ENCODE data around the gene SNAP47. TPM values are rescaled to one million over a fixed set of nuclear protein-coding genes. Genes with fewer than 3 reads are reported as not detected.

The SNAP47 gene
- polyA plus RNA-seq, 1 donor (not counting 4 experiments of a cell fraction or from before 2014, with no cell fraction given): 24.8 TPM

DNA sequence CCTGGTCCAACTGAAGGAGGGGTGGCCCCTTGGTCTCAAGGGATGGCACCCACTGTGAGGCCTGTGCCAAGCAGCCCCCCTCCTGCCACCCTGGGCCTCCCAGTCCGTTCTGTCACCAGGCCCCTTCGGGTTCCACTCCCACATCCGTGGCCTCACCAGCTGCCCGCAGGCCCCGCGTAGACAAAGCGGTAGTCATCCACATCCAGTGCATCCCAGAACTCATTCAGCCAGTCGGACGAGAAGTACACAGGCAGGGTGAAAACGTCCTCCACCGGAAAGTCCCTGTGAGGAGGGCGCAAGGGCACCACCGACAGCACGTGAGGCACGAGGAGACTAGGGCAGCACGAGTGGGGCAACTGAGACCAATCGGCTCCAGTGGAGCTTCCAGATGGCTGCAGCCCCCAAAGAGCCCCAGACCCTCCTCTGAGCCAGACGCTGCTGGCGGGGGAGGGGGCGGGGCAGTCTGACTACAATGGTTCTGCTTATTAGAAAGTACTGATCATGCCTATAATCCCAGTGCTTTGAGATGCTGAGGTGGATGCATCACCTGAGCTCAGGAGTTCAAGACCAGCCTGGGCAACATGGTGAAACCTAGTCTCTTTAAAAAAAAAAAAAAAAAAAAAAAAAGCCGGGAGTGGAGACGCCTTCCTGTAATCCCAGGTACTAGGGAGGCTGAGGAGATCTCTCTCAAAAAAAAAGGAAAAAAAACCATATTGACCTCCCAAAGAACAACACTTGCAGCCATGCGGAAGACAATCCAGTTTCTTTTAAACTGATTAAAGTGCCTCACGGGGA, 1.3 kb upstream of the SNAP47 start:
- Histone ChIP-seq H3K9ac (ENCODE audit: control insufficient read depth, extremely low read depth, insufficient read depth, low read length) (peak overlapping the region; percentile 86), H2AFZ (ENCODE audit: control insufficient read depth, low read length) (peak overlapping the region; percentile 78), H3K36me3 (ENCODE audit: control insufficient read depth in 2 of 2, extremely low read depth in 1 of 2, insufficient read depth in 2 of 2, low read length in 2 of 2) (peaks cover 13 to 15% of the 10 kb centered on the region in 2 experiments), H4K20me1 (ENCODE audit: control insufficient read depth, extremely low read depth, insufficient read depth, low read length) (peaks cover 3% of the 10 kb centered on the region), H3K4me3 (ENCODE audit: control insufficient read depth in 2 of 3, extremely low read depth in 1 of 3, insufficient read depth in 2 of 3, low read depth in 1 of 3, low read length in 3 of 3) (peak overlapping the region; percentile 69 to 94 (median 78)), H3K9me3 (ENCODE audit: control insufficient read depth, low read depth, low read length) (no peaks in the 10 kb centered on the region), H3K4me2 (ENCODE audit: control insufficient read depth, extremely low read depth, insufficient read depth, low read depth, low read length) (peak overlapping the region; percentile 97), H3K27ac (ENCODE audit: control insufficient read depth, insufficient read depth, low read length) (peak overlapping the region; percentile 81), H3K27me3 (ENCODE audit: control insufficient read depth, extremely low read depth, insufficient read depth, low read length) (no peaks in the 10 kb centered on the region), H3K79me2 (ENCODE audit: control insufficient read depth, insufficient read depth, low read length) (peaks cover 59% of the 10 kb centered on the region), H3K9me1 (ENCODE audit: control insufficient read depth, extremely low read depth, insufficient read depth, low read length) (no peaks in the 10 kb centered on the region), H3K4me1 (ENCODE audit: control insufficient read depth, extremely low read depth, insufficient read depth, low read length) (peaks cover 18% of the 10 kb centered on the region)
- dilution Hi-C loops (cut with MboI; ENCODE audit: extremely low pct_ligation_motif_present, low sequenced_read_pairs): no loop called here
- no peak for DNase-seq (ENCODE audit: low read depth, low spot score)
- FAIRE-seq: no peak
- no peak for TF ChIP-seq EZH2 (IDR thresholded peaks at IDR 0.05; ENCODE audit: low read length)
- TF ChIP-seq, protein P1, sequence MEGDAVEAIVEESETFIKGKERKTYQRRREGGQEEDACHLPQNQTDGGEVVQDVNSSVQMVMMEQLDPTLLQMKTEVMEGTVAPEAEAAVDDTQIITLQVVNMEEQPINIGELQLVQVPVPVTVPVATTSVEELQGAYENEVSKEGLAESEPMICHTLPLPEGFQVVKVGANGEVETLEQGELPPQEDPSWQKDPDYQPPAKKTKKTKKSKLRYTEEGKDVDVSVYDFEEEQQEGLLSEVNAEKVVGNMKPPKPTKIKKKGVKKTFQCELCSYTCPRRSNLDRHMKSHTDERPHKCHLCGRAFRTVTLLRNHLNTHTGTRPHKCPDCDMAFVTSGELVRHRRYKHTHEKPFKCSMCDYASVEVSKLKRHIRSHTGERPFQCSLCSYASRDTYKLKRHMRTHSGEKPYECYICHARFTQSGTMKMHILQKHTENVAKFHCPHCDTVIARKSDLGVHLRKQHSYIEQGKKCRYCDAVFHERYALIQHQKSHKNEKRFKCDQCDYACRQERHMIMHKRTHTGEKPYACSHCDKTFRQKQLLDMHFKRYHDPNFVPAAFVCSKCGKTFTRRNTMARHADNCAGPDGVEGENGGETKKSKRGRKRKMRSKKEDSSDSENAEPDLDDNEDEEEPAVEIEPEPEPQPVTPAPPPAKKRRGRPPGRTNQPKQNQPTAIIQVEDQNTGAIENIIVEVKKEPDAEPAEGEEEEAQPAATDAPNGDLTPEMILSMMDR (optimal IDR thresholded peaks at IDR 0.05 in 1 of 3, IDR thresholded peaks at IDR 0.05 in 1 of 3, conservative IDR thresholded peaks at IDR 0.05 in 1 of 3; ENCODE audit: extremely low read depth in 1 of 3, insufficient read depth in 2 of 3, low read length in 3 of 3): no peak

DNA sequence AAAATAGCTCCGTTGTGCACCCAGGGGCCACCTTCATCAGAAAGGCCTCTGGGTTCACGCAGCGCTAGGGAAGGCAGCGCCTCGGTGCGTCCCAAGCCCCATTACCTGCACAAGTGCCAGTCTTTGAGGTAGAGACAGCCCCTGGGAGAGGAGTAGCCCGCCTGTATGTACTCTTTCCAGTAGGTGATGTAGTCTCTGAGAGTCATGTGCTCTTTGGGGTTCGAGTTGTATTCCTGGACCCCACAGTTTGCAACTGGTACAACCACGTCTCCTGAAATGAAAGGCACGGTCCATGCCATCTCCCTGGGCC, 734 bp upstream of the SNAP47 start:
- Histone ChIP-seq H3K36me3 (ENCODE audit: control insufficient read depth in 2 of 2, extremely low read depth in 1 of 2, insufficient read depth in 2 of 2, low read length in 2 of 2) (peaks cover 13 to 15% of the 10 kb centered on the region in 2 experiments), H3K79me2 (ENCODE audit: control insufficient read depth, insufficient read depth, low read length) (peaks cover 64% of the 10 kb centered on the region)

More for the DNA sequence above, 734 bp upstream of the SNAP47 start:
- Histone ChIP-seq H3K4me3 (ENCODE audit: control insufficient read depth in 2 of 3, extremely low read depth in 1 of 3, insufficient read depth in 2 of 3, low read depth in 1 of 3, low read length in 3 of 3) (peak overlapping the region; percentile 69 to 94 (median 78)), H3K27ac (ENCODE audit: control insufficient read depth, insufficient read depth, low read length) (peak overlapping the region; percentile 81), H3K4me2 (ENCODE audit: control insufficient read depth, extremely low read depth, insufficient read depth, low read depth, low read length) (peak overlapping the region; percentile 97), H3K27me3 (ENCODE audit: control insufficient read depth, extremely low read depth, insufficient read depth, low read length) (no peaks in the 10 kb centered on the region), H3K4me1 (ENCODE audit: control insufficient read depth, extremely low read depth, insufficient read depth, low read length) (peaks cover 16% of the 10 kb centered on the region), H4K20me1 (ENCODE audit: control insufficient read depth, extremely low read depth, insufficient read depth, low read length) (peaks cover 4% of the 10 kb centered on the region), H3K9me1 (ENCODE audit: control insufficient read depth, extremely low read depth, insufficient read depth, low read length) (peaks cover under 1% of the 10 kb centered on the region), H3K9ac (ENCODE audit: control insufficient read depth, extremely low read depth, insufficient read depth, low read length) (peak overlapping the region; percentile 86), H2AFZ (ENCODE audit: control insufficient read depth, low read length) (peak overlapping the region; percentile 78), H3K9me3 (ENCODE audit: control insufficient read depth, low read depth, low read length) (no peaks in the 10 kb centered on the region)
- DNase-seq (ENCODE audit: low read depth, low spot score): no peak
- dilution Hi-C loops (cut with MboI; ENCODE audit: extremely low pct_ligation_motif_present, low sequenced_read_pairs): no loop called here
- no peak for FAIRE-seq
- TF ChIP-seq, protein P1 (optimal IDR thresholded peaks at IDR 0.05 in 1 of 3, IDR thresholded peaks at IDR 0.05 in 1 of 3, conservative IDR thresholded peaks at IDR 0.05 in 1 of 3; ENCODE audit: extremely low read depth in 1 of 3, insufficient read depth in 2 of 3, low read length in 3 of 3): no peak
- no peak for TF ChIP-seq EZH2 (IDR thresholded peaks at IDR 0.05; ENCODE audit: low read length)
